Measurements from ENCODE around the gene RPA1. TPM values are rescaled to one million over a fixed set of nuclear protein-coding genes. Genes with fewer than 3 reads are reported as not detected.

RPA1 gene
- total and polyA plus RNA-seq, 8 donors: 10.3 to 57.5 (median 23.8) TPM

GRCh38 chr17:1867307-1867706 lies 37.5 kb downstream of the RPA1 start:
- TF ChIP-seq POLR2AphosphoS5 (IDR thresholded peaks at IDR 0.05): no peak
- TF ChIP-seq, protein P1, sequence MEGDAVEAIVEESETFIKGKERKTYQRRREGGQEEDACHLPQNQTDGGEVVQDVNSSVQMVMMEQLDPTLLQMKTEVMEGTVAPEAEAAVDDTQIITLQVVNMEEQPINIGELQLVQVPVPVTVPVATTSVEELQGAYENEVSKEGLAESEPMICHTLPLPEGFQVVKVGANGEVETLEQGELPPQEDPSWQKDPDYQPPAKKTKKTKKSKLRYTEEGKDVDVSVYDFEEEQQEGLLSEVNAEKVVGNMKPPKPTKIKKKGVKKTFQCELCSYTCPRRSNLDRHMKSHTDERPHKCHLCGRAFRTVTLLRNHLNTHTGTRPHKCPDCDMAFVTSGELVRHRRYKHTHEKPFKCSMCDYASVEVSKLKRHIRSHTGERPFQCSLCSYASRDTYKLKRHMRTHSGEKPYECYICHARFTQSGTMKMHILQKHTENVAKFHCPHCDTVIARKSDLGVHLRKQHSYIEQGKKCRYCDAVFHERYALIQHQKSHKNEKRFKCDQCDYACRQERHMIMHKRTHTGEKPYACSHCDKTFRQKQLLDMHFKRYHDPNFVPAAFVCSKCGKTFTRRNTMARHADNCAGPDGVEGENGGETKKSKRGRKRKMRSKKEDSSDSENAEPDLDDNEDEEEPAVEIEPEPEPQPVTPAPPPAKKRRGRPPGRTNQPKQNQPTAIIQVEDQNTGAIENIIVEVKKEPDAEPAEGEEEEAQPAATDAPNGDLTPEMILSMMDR (IDR thresholded peaks at IDR 0.05): no peak
- TF ChIP-seq EP300 (IDR thresholded peaks at IDR 0.05): no peak
- no peak for TF ChIP-seq POLR2A (IDR thresholded peaks at IDR 0.05)

GRCh38 chr17:1868090-1868489 lies 38.3 kb downstream of the RPA1 start:
- H3K4me1 ChIP-seq: no peaks in the 10 kb centered on the region
- intact Hi-C loops (cut with DNase I; ENCODE audit: low total_unique reads): no loop called here
- H3K36me3 ChIP-seq: peaks cover 0 to 51% (median 47%) of the 10 kb centered on the region in 4 donors
- H3K27ac ChIP-seq: no peak overlapping the region
- H3K9me3 ChIP-seq: no peaks in the 10 kb centered on the region
- H3K27me3 ChIP-seq: no peaks in the 10 kb centered on the region
- TF ChIP-seq, protein P1 (IDR thresholded peaks at IDR 0.05): no peak
- TF ChIP-seq POLR2A (IDR thresholded peaks at IDR 0.05) (no peak), EP300 (IDR thresholded peaks at IDR 0.05) (no peak), POLR2AphosphoS5 (IDR thresholded peaks at IDR 0.05) (no peak)
- no peak for DNase-seq
- H3K4me3 ChIP-seq: no peak overlapping the region
- 89 to 96% (median 90%) methylated on average over 8 of the region's 8 CpGs for WGBS, 5 donors

More at GRCh38 chr17:1867307-1867706, 37.5 kb downstream of the RPA1 start:
- Histone ChIP-seq H3K9me3 (no peaks in the 10 kb centered on the region), H3K27me3 (no peaks in the 10 kb centered on the region), H3K4me3 (no peak overlapping the region), H3K36me3 (peaks cover 0 to 44% (median 39%) of the 10 kb centered on the region in 4 donors), H3K4me1 (no peaks in the 10 kb centered on the region), H3K27ac (no peak overlapping the region)
- no peak for DNase-seq
- intact Hi-C loops (cut with DNase I; ENCODE audit: low total_unique reads): no loop called here
- WGBS, 5 donors: 73 to 94% (median 77%) methylated on average over 3 of the region's 3 CpGs

GRCh38 chr17:1870592-1870991 lies 40.8 kb downstream of the RPA1 start:
- Histone ChIP-seq H3K27ac (no peak overlapping the region), H3K27me3 (no peaks in the 10 kb centered on the region), H3K9me3 (no peaks in the 10 kb centered on the region), H3K4me1 (no peaks in the 10 kb centered on the region), H3K4me3 (no peak overlapping the region), H3K36me3 (peaks cover 6 to 75% (median 60%) of the 10 kb centered on the region in 4 donors)
- WGBS, 5 donors: 63 to 85% (median 71%) methylated on average over 3 of the region's 3 CpGs
- intact Hi-C loops (cut with DNase I; ENCODE audit: low total_unique reads): no loop called here
- DNase-seq: peak in 1 of 2 donors; percentile 20
- TF ChIP-seq, protein P1 (IDR thresholded peaks at IDR 0.05): no peak
- TF ChIP-seq EP300 (IDR thresholded peaks at IDR 0.05): no peak

- DNase-seq: peak in 1 of 2 donors; percentile 22
- Histone ChIP-seq H3K4me3 (no peak overlapping the region), H3K27ac (no peak overlapping the region), H3K27me3 (no peaks in the 10 kb centered on the region), H3K9me3 (no peaks in the 10 kb centered on the region), H3K36me3 (peaks cover 16 to 87% (median 70%) of the 10 kb centered on the region in 4 donors), H3K4me1 (no peaks in the 10 kb centered on the region)
- intact Hi-C loops (cut with DNase I; ENCODE audit: low total_unique reads): no loop called here
- TF ChIP-seq, protein P1 (IDR thresholded peaks at IDR 0.05): no peak
- TF ChIP-seq POLR2A (IDR thresholded peaks at IDR 0.05): no peak
- TF ChIP-seq EP300 (IDR thresholded peaks at IDR 0.05): no peak
- TF ChIP-seq POLR2AphosphoS5 (IDR thresholded peaks at IDR 0.05): no peak
- WGBS, 5 donors: 79 to 85% (median 81%) methylated on average over 5 of the region's 5 CpGs
Measured at GRCh38 chr17:1871756-1872155, 42.0 kb downstream of the RPA1 start.
